ENCODE results near the gene CCNT2.

Gene CCNT2

GRCh38 chr2:134934150-134934549 is 15.5 kb downstream of the CCNT2 start:
- H3K4me3 ChIP-seq (replicated peaks; ENCODE audit: low read depth, low read length) = no peak overlapping the region
- DNase-seq (ENCODE audit: low read depth) = no peak
- no peak for TF ChIP-seq CTCF (IDR thresholded peaks at IDR 0.05; ENCODE audit: low read length, missing control alignments)

- no peak overlapping the region for H3K4me3 ChIP-seq (replicated peaks; ENCODE audit: low read depth, low read length)
- DNase-seq (ENCODE audit: low read depth) = peak; percentile 20
- no peak for TF ChIP-seq CTCF (IDR thresholded peaks at IDR 0.05; ENCODE audit: low read length, missing control alignments)
These were observed 16.0 kb downstream of the CCNT2 start for GRCh38 chr2:134934641-134935040.

GRCh38 chr2:134936691-134937090 is 18.1 kb downstream of the CCNT2 start:
- no peak overlapping the region for H3K4me3 ChIP-seq (replicated peaks; ENCODE audit: low read depth, low read length)
- DNase-seq (ENCODE audit: low read depth) = no peak
- no peak for TF ChIP-seq CTCF (IDR thresholded peaks at IDR 0.05; ENCODE audit: low read length, missing control alignments)

GRCh38 chr2:134943540-134943939 is 24.9 kb downstream of the CCNT2 start:
- TF ChIP-seq CTCF (IDR thresholded peaks at IDR 0.05; ENCODE audit: low read length, missing control alignments) = no peak
- no peak for DNase-seq (ENCODE audit: low read depth)
- no peak overlapping the region for H3K4me3 ChIP-seq (replicated peaks; ENCODE audit: low read depth, low read length)

- no peak for TF ChIP-seq CTCF (IDR thresholded peaks at IDR 0.05; ENCODE audit: low read length, missing control alignments)
- no peak overlapping the region for H3K4me3 ChIP-seq (replicated peaks; ENCODE audit: low read depth, low read length)
- DNase-seq (ENCODE audit: low read depth) = no peak
These were observed 26.4 kb downstream of the CCNT2 start for GRCh38 chr2:134944975-134945374.

GRCh38 chr2:134946073-134946472 is 27.5 kb downstream of the CCNT2 start:
- no peak overlapping the region for H3K4me3 ChIP-seq (replicated peaks; ENCODE audit: low read depth, low read length)
- no peak for DNase-seq (ENCODE audit: low read depth)
- TF ChIP-seq CTCF (IDR thresholded peaks at IDR 0.05; ENCODE audit: low read length, missing control alignments) = no peak

GRCh38 chr2:134949981-134950708 is 31.5 kb downstream of the CCNT2 start:
- no peak overlapping the region for H3K4me3 ChIP-seq (replicated peaks; ENCODE audit: low read depth, low read length)

More at GRCh38 chr2:134949981-134950708, 31.5 kb downstream of the CCNT2 start:
- DNase-seq (ENCODE audit: low read depth) = no peak
- no peak for TF ChIP-seq CTCF (IDR thresholded peaks at IDR 0.05; ENCODE audit: low read length, missing control alignments)
